ENCODE results near the gene NPL. TPM values are rescaled to one million over a fixed set of nuclear protein-coding genes. Genes with fewer than 3 reads are reported as not detected.
A peak's percentile ranks its signal among the peaks of the same experiment; 100 is the strongest.

The NPL gene
- total and polyA plus RNA-seq, 9 donors: 4.9 to 10.8 (median 7.3) TPM

DNA sequence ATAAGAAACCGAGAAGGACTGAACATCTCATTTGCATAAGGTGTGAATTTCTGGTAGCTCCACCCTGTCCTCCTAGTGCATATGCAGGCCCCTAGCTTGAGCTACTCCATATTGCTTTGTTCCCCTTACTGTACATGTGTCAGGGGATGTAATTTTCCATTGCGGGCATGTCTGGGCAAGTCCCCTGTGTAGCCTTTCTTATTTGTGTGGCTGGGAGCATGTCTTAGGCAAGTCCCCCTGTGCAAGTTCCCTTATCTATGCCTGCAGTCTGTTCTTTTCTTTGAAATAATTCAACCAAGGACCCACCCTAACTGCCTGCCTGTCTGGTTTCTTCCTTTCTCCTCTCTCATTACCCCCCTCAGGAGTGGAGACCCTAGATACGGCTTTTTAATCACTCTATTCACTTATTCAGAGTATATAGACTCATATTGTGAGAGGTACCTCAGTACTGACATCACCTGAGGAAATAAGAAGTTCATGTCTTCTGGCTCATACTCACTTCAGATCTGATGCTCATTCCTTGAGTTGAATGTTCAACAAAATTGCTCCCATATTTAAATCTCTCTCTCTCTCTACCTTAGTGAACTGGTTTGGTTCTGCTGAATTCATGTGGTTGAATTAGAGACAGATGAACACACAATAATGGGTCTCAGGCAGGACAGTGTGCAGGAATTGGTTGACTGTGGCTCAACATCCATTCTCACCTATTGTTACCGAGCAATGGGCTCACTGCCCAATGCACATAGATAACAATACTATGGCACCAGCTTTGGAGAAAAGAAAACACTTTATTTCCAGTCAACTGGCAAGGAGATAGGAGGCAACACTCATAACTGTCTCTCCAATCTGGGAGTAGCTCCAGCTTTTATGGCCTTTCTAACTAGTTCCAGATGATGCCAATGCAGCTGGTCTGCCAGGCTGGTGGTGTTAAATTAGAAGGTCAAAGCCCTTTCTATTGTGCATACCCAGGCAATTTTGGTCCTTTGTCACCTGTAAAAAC is 27.9 kb upstream of the NPL start:
- no peaks in the 10 kb centered on the region for H3K36me3 ChIP-seq (ENCODE audit: control insufficient read depth, insufficient read depth, low read length)
- 80% methylated on average over 2 of the region's 4 CpGs for WGBS (ENCODE audit: insufficient coverage)
- H3K27ac ChIP-seq (ENCODE audit: low read length): no peak overlapping the region
- no peak overlapping the region for H3K4me3 ChIP-seq (ENCODE audit: low read length)
- DNase-seq: no peak
- no peaks in the 10 kb centered on the region for H3K27me3 ChIP-seq (ENCODE audit: control insufficient read depth, insufficient read depth, low read length)
- no peaks in the 10 kb centered on the region for H3K9me3 ChIP-seq (replicated peaks; ENCODE audit: control insufficient read depth, low read depth, low read length)
- H3K4me1 ChIP-seq (ENCODE audit: control insufficient read depth, insufficient read depth, low read length): peaks cover 16% of the 10 kb centered on the region

DNA sequence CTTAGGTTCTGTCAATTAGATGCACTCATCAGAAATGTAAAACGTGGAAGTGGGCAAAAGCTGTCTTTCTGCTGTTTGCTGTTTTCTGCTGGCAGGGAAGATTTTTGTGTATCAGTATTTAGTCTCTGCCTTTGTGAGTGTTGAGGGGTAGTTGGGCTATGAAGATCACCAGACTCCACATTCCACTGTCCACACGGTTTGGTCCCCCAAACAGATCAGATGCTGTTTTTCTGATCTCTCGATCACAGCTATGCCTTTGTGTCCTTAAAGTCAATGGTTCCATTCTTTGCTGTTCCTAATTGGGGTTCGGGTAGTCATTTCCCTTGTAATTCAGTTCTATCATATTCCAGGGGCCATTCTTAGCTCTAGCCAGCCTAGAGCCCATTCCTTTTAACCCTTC is 27.0 kb upstream of the NPL start:
- peaks cover 19% of the 10 kb centered on the region for H3K4me1 ChIP-seq (ENCODE audit: control insufficient read depth, insufficient read depth, low read length)
- no peak for DNase-seq
- no peaks in the 10 kb centered on the region for H3K36me3 ChIP-seq (ENCODE audit: control insufficient read depth, insufficient read depth, low read length)
- WGBS (ENCODE audit: insufficient coverage): 84% methylated on average over 3 of the region's 4 CpGs
- no peak overlapping the region for H3K27ac ChIP-seq (ENCODE audit: low read length)
- no peak overlapping the region for H3K4me3 ChIP-seq (ENCODE audit: low read length)
- no peaks in the 10 kb centered on the region for H3K27me3 ChIP-seq (ENCODE audit: control insufficient read depth, insufficient read depth, low read length)
- no peaks in the 10 kb centered on the region for H3K9me3 ChIP-seq (replicated peaks; ENCODE audit: control insufficient read depth, low read depth, low read length)

DNA sequence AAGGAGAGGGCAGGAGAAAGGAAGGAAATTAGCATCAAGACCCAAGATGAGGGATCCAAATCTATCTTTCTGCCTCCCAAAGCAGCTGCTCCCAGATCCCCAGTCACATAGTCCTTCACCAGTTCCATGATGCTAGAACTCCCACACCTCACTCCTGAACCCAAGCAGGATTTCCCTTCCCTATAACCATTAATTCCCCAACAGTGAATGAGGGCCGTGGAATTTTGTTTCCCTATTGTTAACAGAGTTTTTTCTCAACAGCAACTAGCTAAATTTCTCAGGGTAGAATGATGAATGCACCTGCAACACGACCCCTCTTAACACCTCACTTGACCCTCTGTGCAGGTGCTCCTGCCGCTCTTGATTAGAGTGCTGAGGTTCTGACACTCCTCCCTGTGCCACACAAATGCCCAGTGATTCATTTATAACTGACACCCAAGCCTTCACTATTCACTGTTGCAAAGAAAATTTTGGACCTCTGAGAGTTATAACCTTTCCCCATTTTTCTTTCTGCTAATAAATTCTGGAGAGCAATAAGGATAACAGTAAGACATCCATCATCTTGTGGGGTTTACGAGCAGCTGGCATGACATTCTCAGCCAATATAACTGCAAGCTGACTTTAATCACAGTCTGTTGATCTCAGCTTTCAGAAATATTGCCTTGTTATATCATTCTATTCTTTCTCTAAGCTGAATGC is 25.4 kb upstream of the NPL start:
- H3K36me3 ChIP-seq (ENCODE audit: control insufficient read depth, insufficient read depth, low read length): no peaks in the 10 kb centered on the region
- H3K4me1 ChIP-seq (ENCODE audit: control insufficient read depth, insufficient read depth, low read length): peaks cover 19% of the 10 kb centered on the region
- no peaks in the 10 kb centered on the region for H3K27me3 ChIP-seq (ENCODE audit: control insufficient read depth, insufficient read depth, low read length)
- no peak for DNase-seq
- H3K27ac ChIP-seq (ENCODE audit: low read length): no peak overlapping the region
- WGBS (ENCODE audit: insufficient coverage): 47% methylated on average over 3 of the region's 4 CpGs
- no peak overlapping the region for H3K4me3 ChIP-seq (ENCODE audit: low read length)
- H3K9me3 ChIP-seq (replicated peaks; ENCODE audit: control insufficient read depth, low read depth, low read length): no peaks in the 10 kb centered on the region

DNA sequence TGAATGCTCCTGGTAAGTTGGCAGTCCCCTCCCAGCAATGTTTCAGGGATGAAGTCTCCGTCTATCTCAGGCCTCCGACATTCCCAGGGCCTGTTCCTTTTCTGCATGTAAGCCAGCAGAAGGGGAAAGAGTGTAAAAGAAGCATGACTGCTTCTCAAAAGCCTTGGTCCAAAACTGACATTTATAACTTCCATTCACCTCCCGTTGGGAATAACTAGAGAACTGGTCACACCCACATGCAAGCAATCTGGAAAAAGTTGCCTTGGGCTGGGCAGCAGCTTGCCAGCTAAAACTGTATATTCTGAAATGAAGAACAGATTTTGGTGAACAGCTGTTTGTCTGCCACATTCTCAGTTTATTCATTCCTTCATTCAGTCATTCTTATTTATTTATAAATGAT is 24.2 kb upstream of the NPL start:
- no CpG with 5 or more reads among the region's 3 CpGs for WGBS (ENCODE audit: insufficient coverage)
- Histone ChIP-seq H3K36me3 (ENCODE audit: control insufficient read depth, insufficient read depth, low read length) (no peaks in the 10 kb centered on the region), H3K4me3 (ENCODE audit: low read length) (no peak overlapping the region), H3K4me1 (ENCODE audit: control insufficient read depth, insufficient read depth, low read length) (peaks cover 19% of the 10 kb centered on the region), H3K27me3 (ENCODE audit: control insufficient read depth, insufficient read depth, low read length) (no peaks in the 10 kb centered on the region), H3K27ac (ENCODE audit: low read length) (no peak overlapping the region), H3K9me3 (replicated peaks; ENCODE audit: control insufficient read depth, low read depth, low read length) (no peaks in the 10 kb centered on the region)
- peak; percentile 59 for DNase-seq

DNA sequence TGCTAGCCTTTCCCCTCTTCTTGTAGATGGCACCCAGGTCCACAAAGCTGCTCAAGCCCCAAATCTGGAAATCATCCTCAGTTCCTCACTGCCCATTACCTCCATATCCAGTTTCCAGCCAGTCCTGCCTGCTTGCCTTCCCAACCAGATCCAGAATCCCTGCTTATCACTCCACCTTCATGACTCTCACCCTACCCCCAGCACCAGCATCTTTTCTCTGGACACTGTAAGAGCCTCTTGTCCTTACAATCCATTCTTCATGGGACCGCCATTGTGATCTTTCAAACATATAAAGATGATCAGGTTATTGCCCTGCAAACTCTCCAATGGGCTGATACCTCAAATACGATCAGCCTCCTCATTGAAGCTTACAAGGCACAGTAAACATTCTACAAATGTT is 23.5 kb upstream of the NPL start:
- no peak for DNase-seq
- Histone ChIP-seq H3K4me1 (ENCODE audit: control insufficient read depth, insufficient read depth, low read length) (peaks cover 19% of the 10 kb centered on the region), H3K27me3 (ENCODE audit: control insufficient read depth, insufficient read depth, low read length) (no peaks in the 10 kb centered on the region), H3K9me3 (replicated peaks; ENCODE audit: control insufficient read depth, low read depth, low read length) (no peaks in the 10 kb centered on the region), H3K36me3 (ENCODE audit: control insufficient read depth, insufficient read depth, low read length) (no peaks in the 10 kb centered on the region), H3K4me3 (ENCODE audit: low read length) (no peak overlapping the region), H3K27ac (ENCODE audit: low read length) (peak overlapping the region; percentile 60)
- WGBS (ENCODE audit: insufficient coverage): no CpG with 5 or more reads among the region's 2 CpGs

DNA sequence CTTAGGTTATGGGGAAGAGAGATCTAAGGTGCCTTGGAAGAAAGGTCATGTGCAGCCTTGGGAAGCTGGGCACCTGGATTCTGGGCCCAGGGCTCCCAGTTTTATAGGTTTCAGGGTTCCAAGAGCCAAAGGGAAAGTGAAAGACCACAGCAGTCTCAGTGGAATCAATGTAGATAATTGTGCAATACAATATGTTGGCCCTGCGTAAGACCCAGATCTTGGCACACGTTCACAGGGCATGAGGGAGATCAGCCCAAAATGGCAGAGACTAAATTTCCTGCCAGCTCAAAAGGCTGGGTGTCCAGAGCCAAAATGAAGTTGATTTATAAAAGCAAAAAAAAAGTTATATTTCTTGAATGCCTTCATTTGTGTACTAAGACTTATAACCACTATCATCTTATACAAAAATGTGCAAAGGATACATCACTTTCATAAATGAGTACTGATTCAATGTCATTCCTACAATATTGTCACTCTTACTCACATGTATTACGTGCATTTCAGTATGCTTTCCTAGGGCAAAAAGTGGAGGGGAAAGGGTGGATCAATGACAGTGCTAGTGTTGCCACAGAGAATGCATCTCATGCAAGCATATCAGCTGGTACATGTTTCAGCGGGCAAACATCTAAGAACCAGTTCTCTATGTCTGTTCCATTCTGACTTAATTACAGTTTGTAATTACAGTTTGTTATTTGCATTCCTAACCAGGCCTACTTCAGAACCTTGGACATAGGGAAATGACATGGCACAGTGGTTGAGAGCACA is 22.5 kb upstream of the NPL start:
- no peak overlapping the region for H3K4me3 ChIP-seq (ENCODE audit: low read length)
- DNase-seq: no peak
- H3K9me3 ChIP-seq (replicated peaks; ENCODE audit: control insufficient read depth, low read depth, low read length): no peaks in the 10 kb centered on the region
- H3K27me3 ChIP-seq (ENCODE audit: control insufficient read depth, insufficient read depth, low read length): no peaks in the 10 kb centered on the region
- H3K27ac ChIP-seq (ENCODE audit: low read length): no peak overlapping the region
- H3K36me3 ChIP-seq (ENCODE audit: control insufficient read depth, insufficient read depth, low read length): no peaks in the 10 kb centered on the region
- peaks cover 19% of the 10 kb centered on the region for H3K4me1 ChIP-seq (ENCODE audit: control insufficient read depth, insufficient read depth, low read length)
- 67% methylated on average over 1 of the region's 4 CpGs for WGBS (ENCODE audit: insufficient coverage)

DNA sequence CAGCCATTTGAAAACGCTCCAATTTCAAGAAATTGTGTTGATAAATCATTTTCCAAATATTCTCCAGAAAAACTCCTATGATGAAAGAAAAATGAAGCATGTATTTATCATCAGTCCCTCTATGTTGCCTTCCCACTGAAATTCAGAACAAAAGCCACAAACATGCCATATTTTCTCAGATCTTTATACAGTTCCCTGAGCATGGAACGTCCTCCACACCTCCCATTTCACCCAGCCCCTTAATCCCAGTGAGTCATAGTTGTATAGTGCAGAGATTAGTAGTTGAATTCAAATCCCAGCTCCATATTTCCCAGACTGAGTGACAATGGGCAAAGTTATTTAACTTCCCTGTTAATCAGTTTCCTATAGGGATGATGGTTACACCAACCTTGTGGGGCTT is 20.6 kb upstream of the NPL start:
- Histone ChIP-seq H3K9me3 (replicated peaks; ENCODE audit: control insufficient read depth, low read depth, low read length) (no peaks in the 10 kb centered on the region), H3K4me3 (ENCODE audit: low read length) (no peak overlapping the region), H3K4me1 (ENCODE audit: control insufficient read depth, insufficient read depth, low read length) (peaks cover 16% of the 10 kb centered on the region), H3K27me3 (ENCODE audit: control insufficient read depth, insufficient read depth, low read length) (no peaks in the 10 kb centered on the region), H3K27ac (ENCODE audit: low read length) (no peak overlapping the region), H3K36me3 (ENCODE audit: control insufficient read depth, insufficient read depth, low read length) (no peaks in the 10 kb centered on the region)
- no peak for DNase-seq
- no CpG with 5 or more reads among the region's 2 CpGs for WGBS (ENCODE audit: insufficient coverage)

DNA sequence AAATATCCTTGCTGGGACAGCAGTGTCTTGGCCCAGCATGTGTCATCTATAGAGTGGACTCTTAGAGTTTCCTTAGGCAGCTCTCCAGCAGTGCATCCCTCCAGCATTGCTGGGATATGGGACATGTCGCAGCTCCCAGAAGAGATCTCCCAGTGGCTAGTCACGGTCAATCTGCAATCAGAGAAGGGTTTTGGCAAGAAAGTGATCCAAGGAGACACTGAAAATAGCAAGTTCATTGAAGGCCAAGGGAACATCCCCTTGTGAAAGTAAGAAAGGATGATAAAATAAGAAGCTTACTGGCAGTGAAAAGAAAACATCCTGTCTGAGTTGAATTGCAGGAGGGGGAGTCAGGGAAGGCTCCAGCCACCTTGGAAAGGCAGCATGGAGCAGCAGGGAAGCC is 19.3 kb upstream of the NPL start:
- H3K4me1 ChIP-seq (ENCODE audit: control insufficient read depth, insufficient read depth, low read length): peaks cover 9% of the 10 kb centered on the region
- H3K9me3 ChIP-seq (replicated peaks; ENCODE audit: control insufficient read depth, low read depth, low read length): no peaks in the 10 kb centered on the region
- no peaks in the 10 kb centered on the region for H3K27me3 ChIP-seq (ENCODE audit: control insufficient read depth, insufficient read depth, low read length)
- H3K4me3 ChIP-seq (ENCODE audit: low read length): no peak overlapping the region
- WGBS (ENCODE audit: insufficient coverage): 13% methylated on average over 2 of the region's 2 CpGs
- peak; percentile 75 for DNase-seq
- peak overlapping the region; percentile 29 for H3K27ac ChIP-seq (ENCODE audit: low read length)
- H3K36me3 ChIP-seq (ENCODE audit: control insufficient read depth, insufficient read depth, low read length): no peaks in the 10 kb centered on the region

DNA sequence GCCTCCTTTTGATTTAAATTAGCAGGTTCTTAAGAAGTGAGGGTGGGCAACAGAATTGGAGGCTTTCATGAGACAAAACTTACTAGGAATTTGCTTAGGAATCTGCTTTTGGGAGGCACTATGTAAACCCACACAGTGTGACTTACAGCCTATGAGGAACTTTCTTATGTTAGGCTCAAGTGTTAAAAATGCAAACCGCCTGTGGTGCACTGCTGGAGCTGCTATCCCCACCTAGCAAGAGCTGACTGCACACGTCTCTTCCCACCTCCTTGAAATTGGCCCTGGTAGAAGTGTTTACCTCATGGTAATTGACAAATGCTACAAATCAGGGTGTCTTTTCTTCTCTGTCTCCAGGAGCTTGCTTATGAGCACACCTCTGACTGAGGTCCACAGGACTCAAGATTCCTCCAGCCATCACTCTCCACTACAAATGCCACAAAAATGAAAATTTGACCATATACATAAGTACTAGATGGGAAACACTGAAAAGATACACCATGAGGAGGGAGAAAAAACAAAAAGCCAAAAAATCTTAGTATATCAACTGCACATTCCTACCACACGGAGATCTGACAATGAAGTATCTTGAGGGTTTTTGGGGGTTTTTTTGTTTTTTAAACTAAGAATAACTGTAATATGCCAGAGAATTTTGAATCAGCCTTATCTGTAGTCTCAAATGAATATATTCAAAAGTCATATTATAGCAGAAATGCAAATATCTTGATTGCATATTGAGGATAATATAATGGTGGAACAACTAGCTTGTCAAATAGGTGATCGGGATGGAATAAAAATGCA is 18.2 kb upstream of the NPL start:
- H3K36me3 ChIP-seq (ENCODE audit: control insufficient read depth, insufficient read depth, low read length): no peaks in the 10 kb centered on the region

More for the DNA sequence above, 18.2 kb upstream of the NPL start:
- Histone ChIP-seq H3K27ac (ENCODE audit: low read length) (no peak overlapping the region), H3K4me3 (ENCODE audit: low read length) (no peak overlapping the region), H3K9me3 (replicated peaks; ENCODE audit: control insufficient read depth, low read depth, low read length) (no peaks in the 10 kb centered on the region), H3K27me3 (ENCODE audit: control insufficient read depth, insufficient read depth, low read length) (no peaks in the 10 kb centered on the region), H3K4me1 (ENCODE audit: control insufficient read depth, insufficient read depth, low read length) (peaks cover 3% of the 10 kb centered on the region)
- DNase-seq: no peak
- WGBS (ENCODE audit: insufficient coverage): 83% methylated on average over 2 of the region's 4 CpGs
